GM21576 (cell line): Measurements from ENCODE around the gene ACSS2.
"Not testable (repeated sequence)": the region's sequence is repeated elsewhere in the genome, so short reads cannot be mapped to it uniquely, and the experiment has no call there.

Experiments
- ATAC-seq: cut with Tn5 transposase; IDR thresholded peaks from one replicate; pipeline ENCODE4 v1.9.1; 2021; ENCODE audit warnings: mild to moderate bottlenecking, moderate library complexity; ENCODE audit not compliant: unreplicated experiment

The ACSS2 gene

DNA sequence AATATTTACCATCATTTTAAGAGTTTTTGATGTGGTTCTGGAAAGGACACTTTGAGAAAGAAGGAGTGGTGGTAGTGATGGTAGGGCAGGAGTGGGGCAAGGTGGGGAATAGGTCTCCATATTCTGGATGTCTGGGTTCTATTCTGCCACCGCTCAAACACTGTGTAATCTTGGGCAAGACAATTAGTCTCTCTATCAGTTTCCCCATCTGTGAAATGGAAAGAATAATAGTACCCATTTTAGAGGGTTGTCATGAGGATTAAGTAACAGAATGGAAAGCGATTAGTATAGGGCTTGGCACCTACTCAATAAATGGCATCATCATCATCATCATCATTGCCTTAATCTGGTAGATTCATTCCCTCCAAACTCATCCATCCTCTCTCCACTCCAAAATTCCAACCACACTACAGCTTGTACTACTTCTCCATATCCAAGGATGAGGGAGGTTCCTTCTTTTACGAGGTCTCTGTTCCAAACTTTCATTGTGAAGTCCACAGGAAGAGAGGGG is 2.8 kb upstream of the ACSS2 start:
- no peak for ATAC-seq

DNA sequence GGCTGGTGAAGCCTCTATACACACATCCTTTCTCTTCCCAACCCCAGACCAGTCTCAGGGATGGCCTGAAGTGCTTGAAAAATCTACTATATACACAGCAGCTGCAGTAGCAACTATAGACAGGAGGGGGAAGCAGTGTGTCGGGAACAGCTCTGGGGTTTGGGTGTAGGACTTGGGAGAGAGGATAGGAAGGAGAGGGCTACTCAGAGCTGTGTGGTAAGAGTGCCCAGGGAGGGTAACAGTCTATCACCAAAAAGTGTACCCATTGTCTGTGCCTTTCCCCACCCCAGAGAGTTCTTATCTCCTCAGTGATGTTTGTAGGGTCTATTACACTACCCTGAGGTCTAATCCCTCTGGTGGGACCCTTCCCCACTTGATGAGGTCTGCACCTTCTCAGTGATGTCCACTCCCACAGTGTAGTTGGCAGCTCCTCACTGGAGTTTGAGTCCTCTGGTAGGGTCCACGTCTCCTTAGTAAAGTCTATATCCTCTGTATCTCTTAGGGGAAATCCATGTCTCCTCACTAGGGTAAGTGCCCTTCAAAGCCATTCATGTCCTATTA is 2.2 kb upstream of the ACSS2 start:
- ATAC-seq: no peak

DNA sequence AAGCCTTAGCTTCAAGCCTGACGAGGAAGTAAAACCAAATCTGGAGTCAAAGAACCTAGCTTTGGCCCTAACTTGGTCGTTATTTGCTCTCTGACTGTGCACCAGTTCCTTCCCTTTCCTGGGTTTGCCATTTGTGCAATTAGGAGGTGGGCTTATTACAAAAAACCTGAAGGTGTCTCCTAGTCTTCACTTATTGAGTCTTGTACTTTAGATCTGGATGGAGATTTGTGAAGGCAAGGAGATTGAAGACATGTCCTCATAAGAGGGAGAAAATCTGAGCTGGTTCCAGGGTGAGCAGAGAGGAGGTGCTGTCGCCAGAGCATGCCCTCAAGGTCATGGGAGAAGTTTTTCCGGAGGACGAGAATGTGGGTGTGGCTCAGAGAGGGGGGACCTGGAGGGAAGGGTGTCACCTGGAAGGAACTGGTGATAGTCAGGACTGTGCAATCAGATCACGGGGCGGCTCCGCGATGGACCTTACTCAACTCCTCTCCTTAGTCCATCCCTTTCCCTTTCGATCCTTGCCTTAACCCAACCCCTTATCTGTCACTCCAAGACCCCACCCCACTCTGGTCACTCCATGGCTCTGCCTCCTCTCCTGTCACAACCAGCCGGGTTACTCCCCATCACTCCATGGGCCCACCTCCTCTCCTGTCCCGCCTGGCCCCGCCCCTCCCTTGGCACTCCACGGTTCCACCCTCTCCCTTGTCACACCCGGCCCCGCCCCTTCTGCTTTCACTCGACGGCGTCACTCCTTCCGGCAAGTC is 588 bp upstream of the ACSS2 start:
- ATAC-seq: peak; percentile 65

DNA sequence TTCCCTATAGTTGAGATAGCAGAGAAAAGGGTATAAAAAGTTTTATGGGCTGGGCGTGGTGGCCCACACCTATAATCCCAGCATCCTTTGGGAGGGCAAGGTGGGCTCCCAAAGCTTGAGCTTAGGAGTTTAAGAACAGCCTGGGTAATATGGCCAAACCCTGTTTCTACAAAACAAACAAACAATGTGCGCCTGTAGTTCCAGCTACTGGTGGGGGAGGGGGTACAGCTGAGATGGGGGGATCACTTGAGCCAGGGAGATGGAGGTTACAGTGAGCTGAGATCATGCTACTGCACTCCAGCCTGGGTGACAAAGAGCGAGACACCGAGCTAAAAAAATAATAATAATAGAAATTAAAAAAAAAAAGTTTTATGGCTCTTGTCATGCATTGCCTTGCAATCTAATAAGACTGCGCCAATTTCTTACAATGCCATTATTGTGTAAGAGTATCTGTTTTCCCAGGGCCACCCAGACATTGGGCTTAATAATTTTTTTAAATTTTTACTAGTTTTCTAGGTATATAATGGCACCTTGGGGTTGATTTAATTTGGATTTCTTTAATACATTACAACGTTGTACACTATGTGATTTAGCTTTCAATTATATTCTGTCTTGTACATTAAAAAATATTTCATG is 3.9 kb downstream of the ACSS2 start:
- no peak for ATAC-seq

DNA sequence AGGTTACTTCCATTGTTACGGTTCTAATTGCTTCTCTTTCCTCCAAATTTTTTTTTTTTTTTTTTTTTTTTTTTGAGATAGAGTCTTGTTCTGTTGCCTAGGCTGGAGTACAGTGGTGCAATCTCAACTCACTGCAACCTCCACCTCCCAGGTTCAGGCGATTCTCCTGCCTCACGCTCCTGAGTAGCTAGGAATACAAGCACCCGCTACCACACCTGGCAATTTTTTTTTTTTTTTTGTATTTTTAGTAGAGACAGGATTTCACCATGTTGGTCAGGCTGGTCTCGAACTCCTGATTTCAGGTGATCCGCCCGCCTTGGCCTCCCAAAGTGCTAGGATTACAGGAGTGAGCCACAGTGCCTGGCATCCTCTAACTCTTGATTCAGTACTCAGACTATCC is 4.6 kb downstream of the ACSS2 start:
- not testable (repeated sequence) for ATAC-seq

DNA sequence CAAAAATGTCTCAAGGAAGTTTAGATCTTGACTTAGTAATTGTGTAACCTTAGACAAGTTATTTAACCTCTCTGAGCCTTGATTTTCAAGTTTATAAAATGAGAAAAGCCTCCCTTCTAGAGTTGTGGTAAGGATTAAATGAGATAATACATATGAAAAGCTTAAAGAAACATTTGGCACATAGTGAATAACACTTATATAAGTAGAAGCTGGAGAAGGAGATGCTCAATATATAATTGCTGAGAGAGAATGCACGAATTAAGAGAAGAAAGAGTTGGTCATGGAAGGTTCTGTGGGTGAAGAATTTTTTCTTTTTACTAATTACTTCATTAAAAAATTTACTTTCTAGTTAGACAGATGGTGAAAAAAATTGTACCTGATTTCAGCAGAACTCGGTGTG is 5.3 kb downstream of the ACSS2 start:
- no peak for ATAC-seq

DNA sequence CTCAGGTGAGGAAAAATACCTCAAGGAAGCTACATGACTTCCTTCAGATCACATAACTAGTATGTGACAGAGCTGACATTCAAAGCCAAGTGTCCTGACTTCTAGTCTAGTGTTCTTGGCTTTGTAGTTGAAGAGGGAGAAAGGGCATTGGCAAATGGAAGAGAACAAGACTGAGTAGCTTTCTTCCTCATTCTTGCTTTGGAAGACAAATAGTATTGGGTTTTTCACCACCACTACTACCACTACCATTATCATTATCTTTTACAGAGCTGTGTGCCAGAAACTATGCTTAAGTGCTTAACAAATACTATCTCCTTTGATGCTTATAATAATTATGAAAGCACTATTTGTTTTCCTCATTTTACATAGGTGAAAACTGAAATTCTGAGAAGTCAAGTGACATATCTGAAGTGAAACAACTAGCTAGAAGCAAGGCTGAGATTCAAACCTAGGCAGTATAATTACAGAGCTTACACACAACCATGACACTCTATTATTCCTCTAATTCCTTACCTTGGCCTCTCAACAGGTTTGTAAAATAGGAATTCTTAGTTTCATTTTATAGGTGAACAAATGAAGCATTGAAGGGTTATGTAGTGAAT is 6.8 kb downstream of the ACSS2 start:
- ATAC-seq: no peak

DNA sequence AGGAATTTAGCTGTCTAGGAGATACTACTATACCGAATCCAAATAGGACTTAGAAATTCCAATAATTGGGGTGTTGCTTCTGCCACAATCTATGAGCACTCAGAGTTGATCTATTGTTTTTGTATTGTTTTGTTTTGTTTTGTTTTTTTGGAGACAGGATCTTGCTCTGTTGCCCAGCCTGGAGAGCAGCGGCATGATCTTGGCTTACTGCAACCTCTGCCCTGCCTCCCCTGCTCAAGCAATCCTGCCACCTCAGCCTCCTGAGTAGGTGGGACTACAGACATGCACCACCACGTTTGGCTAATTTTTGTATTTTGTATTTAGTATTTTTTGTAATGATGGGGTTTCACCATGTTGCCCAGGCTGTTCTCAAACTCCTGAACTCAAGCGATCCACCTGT is 7.4 kb downstream of the ACSS2 start:
- ATAC-seq: no peak

DNA sequence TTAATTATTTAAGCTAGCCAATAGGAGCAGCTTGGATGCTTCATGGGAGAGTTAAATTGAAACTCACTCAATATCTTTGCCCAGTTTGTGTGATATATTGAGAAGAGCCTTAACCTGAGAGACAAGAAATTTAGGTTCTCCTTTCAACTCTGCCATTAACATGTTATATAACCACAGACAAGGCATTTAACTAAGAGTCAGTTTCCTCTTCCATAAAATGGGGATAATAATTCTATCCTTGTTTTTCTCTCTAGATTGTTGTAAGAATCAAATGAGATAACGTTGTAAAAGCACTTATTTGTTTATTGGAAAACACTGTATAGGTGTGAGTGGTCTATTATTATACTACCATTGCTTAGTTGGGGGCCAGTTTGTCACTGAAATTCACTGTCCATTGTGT is 7.8 kb downstream of the ACSS2 start:
- ATAC-seq: no peak

DNA sequence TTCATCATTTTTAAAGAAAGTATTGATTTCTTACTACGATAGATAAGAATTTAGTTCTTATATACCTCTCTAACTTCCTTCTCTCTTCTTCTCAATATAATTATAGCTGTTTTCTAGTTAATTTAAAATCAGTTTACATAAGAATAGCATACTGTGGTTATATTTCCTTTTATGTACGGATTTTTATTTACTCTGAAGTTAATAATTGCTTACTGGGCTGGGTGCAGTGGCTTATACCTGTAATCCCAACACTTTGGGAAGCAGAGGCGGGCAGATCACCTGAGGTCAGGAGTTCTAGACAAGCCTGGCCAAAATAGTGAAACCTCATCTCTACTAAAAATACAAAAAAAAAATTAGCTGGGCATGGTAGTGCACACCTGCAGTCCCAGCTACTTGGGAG is 9.7 kb downstream of the ACSS2 start:
- no peak for ATAC-seq

DNA sequence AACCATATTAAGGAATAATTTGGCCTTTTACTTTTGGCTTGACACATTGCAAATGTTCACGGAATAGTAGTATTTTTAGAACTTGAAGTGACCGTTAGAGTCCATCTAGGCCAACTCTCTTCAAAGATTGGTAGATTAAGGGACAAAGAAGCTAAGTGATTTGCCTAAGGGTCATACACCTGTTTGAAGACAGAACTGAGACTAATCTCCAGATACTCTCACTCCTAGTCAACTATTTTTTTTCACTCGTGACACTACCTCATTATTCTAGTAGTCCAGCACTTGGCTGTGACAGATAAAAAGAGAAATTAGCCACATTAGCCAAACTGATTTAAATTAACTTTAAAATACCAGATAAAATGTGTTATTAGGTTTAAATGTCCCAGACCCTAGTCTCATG is 10.6 kb downstream of the ACSS2 start:
- ATAC-seq: no peak

DNA sequence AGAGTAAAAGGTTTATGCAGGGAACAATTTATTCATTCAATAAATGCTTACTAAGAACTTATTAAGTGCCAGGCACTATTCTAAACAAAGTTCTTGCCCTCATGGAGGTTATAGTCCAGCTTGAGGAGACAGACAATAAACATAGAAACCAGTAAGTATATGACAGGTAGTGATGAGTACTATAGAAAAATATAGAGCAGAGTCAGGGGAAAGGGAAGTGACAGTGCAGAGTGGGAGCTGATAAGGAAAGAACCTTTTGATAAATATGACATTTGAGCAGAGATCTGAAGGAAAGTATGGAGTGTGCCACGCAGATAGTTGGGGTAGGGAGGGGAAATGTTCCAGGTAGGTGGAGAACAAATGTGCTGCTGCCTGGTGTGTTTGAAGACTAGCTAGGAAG is 12.1 kb downstream of the ACSS2 start:
- no peak for ATAC-seq

DNA sequence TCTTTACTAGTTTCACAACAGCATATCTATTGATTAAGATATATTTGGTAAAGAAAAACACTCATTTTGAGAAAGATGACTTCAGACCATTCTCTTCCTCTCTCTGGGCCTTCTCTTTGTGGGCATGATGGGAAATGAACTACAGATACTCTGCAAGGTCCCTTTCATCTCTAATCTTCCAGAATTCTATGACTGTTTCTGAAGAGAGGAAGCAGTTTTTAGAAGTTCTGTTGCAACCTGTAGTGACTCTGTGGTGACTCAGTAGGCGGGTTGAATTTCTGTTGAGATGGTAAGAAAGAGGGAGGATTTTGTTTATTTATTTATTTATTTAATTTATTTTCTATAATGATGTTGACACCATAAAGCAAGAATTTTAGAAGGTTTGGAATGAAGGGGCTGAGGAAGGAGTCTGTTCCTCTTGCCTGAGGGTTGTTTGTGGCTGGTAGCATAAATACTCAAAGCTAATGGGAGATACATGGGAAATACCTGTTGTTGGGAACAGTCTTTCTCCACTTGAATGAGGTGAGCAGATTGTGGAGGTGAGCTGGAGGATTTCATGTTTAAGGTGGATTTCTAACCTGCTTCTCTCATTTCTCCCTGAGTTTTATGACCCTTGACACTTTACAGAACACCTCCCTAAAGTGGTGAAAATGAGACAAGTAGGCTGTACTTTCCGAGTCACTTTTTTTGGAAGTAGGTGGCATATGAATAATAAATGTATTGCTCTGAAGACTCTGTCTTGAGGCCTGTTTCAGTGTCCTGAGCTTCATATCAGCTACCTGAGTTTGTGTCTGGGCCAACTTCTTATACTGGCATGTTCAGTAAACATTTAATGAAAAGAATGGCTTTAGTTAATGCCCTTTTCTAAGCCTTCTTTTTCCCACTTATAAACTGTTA is 15.0 kb downstream of the ACSS2 start:
- ATAC-seq: no peak

DNA sequence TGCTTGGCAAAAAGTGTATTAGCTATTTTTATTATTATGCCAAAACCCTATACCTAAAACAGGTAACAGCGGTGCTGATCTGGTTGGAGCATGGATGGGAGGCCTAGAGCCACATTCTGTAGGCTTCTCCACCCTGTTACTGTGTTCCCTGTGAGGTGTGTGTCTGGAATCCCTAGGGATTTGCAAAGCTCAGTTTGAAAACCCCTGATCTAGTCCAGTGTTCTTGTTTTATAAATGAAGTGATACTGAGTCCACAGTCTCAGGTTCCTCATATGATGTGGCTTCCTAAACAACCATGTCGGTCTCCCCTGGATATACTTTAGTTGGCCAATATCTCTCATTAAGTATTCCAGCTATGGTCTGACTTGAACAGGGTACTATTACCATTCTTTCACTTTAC is 16.3 kb downstream of the ACSS2 start:
- no peak for ATAC-seq

DNA sequence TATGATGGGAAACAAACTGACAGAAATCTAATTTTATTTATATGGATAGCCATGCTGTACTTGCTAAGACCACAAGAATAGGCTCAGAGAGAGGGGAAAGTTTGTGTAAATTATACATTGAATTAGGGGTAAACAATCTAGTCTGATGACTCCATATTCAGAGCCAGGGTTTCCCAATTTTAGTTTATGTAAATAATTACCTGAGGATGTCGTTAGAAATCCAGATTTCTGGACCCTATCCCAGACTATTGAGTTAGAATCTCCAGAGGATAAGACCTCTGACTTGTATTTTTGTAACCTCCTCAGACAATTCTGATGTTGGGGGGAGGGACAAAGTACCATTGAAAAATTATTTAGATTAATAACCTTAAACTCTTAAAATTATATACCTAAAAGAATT is 18.3 kb downstream of the ACSS2 start:
- ATAC-seq: no peak

DNA sequence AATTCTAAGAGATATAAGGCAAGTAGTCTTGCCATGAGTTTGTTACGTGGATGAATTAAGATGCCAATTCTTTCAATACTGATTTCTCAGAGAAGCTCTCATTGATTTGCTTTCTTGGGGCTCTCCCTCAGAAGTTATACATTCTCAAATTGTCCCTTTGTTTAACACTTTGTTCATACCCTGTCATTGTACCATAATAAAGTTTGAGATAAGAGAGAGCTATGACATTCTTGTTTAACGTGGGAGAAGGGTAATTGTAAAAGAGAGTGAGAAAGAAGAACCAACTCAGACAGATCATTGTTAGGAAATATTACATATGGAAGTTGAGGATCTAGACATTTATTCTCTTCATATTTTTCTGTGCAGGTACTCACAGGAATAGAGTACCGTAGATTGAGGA is 19.1 kb downstream of the ACSS2 start:
- ATAC-seq: no peak

DNA sequence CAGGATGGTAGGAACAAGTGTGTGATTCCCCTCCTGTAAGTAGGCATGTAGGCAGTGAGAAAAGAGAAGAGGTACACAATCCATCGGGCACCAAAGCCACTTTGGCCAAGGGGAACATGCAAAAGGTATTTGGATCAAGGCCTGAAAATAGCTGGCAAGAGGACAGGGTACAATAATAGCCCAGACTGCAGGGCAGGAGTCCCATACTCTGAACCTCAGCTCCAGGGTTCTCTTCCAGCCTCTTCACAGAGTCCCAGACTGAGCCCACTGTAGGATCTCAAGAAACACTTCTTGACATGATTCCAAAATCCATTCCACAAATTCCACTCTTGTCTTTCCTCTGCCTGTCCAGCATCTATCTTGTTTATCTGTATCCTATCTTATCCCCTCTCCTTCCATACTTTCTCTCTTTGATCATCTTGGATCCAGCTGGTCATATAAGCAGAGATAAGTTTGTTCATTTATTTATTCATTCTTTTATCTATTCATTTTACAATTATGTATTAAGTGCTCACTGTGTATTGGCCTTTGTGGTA is 19.7 kb downstream of the ACSS2 start:
- ATAC-seq: no peak

DNA sequence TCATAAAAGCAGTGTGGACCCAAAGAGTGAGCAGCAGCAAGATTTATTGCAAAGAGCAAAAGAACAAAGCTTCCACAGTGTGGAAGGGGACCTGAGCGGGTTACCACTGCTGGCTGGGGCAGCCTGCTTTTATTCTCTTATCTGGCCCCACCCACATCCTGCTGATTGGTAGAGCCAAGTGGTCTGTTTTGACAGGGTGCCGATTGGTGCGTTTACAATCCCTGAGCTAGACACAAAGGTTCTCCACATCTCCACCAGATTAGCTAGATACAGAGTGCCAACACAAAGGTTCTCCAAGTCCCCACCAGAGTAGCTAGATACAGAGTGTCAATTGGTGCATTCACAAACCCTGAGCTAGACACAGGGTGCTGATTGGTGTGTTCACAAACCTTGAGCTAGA is 21.7 kb downstream of the ACSS2 start:
- ATAC-seq: not testable (repeated sequence)

DNA sequence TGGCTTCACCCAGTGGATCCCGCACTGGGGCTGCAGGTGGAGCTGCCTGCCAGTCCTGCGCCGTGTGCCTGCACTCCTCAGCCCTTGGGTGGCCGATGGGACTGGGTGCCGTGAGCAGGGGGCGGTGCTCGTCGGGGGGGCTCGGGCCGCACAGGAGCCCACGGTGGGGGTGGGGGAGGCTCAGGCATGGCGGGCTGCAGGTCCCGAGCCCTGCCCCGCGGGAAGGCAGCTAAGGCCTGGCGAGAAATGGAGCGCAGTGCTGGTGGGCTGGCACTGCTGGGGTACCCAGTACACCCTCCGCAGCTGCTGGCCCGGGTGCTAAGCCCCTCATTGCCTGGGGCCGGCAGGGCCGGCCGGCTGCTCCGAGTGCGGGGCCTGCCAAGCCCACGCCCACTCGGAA is 22.3 kb downstream of the ACSS2 start:
- ATAC-seq: not testable (repeated sequence)

DNA sequence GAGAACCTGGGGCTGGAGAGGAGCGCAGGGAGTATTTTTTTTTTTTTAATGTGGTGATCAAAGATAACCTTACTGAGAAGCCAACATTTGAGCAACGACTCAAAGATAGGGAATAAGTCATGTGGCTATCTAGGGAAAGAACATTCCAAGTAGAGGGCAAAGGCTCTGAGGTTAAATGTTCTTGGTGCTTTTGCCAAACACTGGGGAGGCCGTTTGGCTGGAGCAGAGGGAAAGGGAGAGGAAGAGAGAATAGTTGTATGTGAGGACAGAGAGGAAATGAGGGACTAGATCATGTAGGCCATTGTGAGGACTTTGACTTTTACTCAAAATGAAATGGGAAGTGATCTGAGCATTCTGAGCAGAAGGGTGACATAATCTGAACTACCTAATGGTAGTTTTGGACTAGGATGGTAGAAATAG is 27.8 kb downstream of the ACSS2 start:
- no peak for ATAC-seq
